Kidney capillary endothelial cell (primary cell): ENCODE data around the gene ASF1B.
A peak's percentile ranks its signal among the peaks of the same experiment; 100 is the strongest.

Experiments
- DNase-seq: peaks from one replicate; pipeline ENCODE4 v3.0.0-alpha.2; 2018; ENCODE audit warnings: low spot score

ASF1B gene

GRCh38 chr19:14138576-14139265, 2.3 kb upstream of the ASF1B start:
- no peak for DNase-seq

- DNase-seq: no peak
These were observed 342 bp downstream of the ASF1B start for GRCh38 chr19:14135985-14136508.

- DNase-seq: no peak
These were observed 1.0 kb downstream of the ASF1B start for GRCh38 chr19:14135355-14135754.

- no peak for DNase-seq
These were observed 8.4 kb downstream of the ASF1B start for GRCh38 chr19:14127929-14128509.

- DNase-seq: no peak
These were observed 9.2 kb downstream of the ASF1B start for GRCh38 chr19:14127176-14127575.

- no peak for DNase-seq
These were observed 13.5 kb downstream of the ASF1B start for GRCh38 chr19:14122924-14123323.

GRCh38 chr19:14120497-14120780, 15.9 kb downstream of the ASF1B start:
- DNase-seq: no peak

GRCh38 chr19:14119644-14120496, 16.5 kb downstream of the ASF1B start:
- no peak for DNase-seq

- no peak for DNase-seq
These were observed 17.2 kb downstream of the ASF1B start for GRCh38 chr19:14119146-14119545.

- no peak for DNase-seq
These were observed 18.0 kb downstream of the ASF1B start for GRCh38 chr19:14118165-14119051.

GRCh38 chr19:14117668-14118164, 18.7 kb downstream of the ASF1B start, which contains the start of gene PRKACA:
Gene PRKACA (minus strand): TSS chr19:14117762. CDS start chr19:14117547, 215 bp downstream.
- DNase-seq: peak; percentile 96

- no peak for DNase-seq
These were observed 19.3 kb downstream of the ASF1B start for GRCh38 chr19:14116918-14117578.

- DNase-seq: no peak
These were observed 19.9 kb downstream of the ASF1B start for GRCh38 chr19:14116525-14116917.

GRCh38 chr19:14115756-14116155, 20.6 kb downstream of the ASF1B start:
- DNase-seq: no peak

- DNase-seq: no peak
These were observed 21.5 kb downstream of the ASF1B start for GRCh38 chr19:14114854-14115253.

- DNase-seq: no peak
These were observed 21.9 kb downstream of the ASF1B start for GRCh38 chr19:14114439-14114838.

GRCh38 chr19:14113762-14114414, 22.5 kb downstream of the ASF1B start:
- DNase-seq: no peak

- no peak for DNase-seq
These were observed 23.5 kb downstream of the ASF1B start for GRCh38 chr19:14112809-14113385.

- DNase-seq: no peak
These were observed 24.2 kb downstream of the ASF1B start for GRCh38 chr19:14112051-14112808.
